Epithelial cell of esophagus (primary cell): ENCODE results near the gene FLVCR1.
"Not testable (repeated sequence)": the region's sequence is repeated elsewhere in the genome, so short reads cannot be mapped to it uniquely, and the experiment has no call there.

ENCODE experiments used
- DNase-seq: peaks from one replicate; pipeline ENCODE4 v3.0.0; 2010; ENCODE audit warnings: low read depth
- H3K4me3 ChIP-seq: 2 replicates; pipeline ENCODE4 v1.5.1; 2011; ENCODE audit warnings: mild to moderate bottlenecking, low read length, control low read depth
- TF ChIP-seq, protein P1 (sequence below): IDR thresholded peaks from 2 replicates; pipeline ENCODE4 v1.5.1; 2011; ENCODE audit warnings: low read depth, mild to moderate bottlenecking, low read length, control low read depth, inconsistent platforms; ENCODE audit not compliant: insufficient read depth; ENCODE audit errors: missing control alignments

Gene FLVCR1

DNA sequence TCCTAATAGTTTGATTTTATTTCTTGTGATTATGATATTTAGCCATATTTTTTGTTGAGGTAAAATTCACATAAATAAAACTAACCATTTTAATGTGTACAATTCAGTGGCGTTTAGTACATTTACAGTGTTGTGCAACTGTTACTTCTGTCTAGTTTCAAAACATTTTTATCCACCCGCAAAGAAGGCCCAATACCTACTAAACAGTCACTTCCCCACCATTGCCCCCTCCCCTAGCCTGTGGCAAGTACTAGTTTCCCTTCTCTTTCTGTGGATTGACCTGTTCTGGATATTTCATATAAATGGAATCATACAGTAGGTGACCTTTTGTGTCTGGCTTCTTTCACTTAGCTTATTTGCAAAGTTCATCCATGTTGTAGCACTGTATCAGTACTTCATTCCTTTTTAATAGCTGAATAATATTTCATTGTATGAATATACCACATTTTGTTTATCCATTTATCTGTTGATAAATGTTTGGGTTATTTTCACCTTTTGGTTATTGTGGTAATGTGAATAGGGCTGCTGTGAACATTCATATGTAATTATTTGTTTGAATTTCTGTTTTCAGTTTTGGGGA lies 4.1 kb downstream of the FLVCR1 start:
- TF ChIP-seq, protein P1, sequence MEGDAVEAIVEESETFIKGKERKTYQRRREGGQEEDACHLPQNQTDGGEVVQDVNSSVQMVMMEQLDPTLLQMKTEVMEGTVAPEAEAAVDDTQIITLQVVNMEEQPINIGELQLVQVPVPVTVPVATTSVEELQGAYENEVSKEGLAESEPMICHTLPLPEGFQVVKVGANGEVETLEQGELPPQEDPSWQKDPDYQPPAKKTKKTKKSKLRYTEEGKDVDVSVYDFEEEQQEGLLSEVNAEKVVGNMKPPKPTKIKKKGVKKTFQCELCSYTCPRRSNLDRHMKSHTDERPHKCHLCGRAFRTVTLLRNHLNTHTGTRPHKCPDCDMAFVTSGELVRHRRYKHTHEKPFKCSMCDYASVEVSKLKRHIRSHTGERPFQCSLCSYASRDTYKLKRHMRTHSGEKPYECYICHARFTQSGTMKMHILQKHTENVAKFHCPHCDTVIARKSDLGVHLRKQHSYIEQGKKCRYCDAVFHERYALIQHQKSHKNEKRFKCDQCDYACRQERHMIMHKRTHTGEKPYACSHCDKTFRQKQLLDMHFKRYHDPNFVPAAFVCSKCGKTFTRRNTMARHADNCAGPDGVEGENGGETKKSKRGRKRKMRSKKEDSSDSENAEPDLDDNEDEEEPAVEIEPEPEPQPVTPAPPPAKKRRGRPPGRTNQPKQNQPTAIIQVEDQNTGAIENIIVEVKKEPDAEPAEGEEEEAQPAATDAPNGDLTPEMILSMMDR, result no peak
- H3K4me3 ChIP-seq, result no peak overlapping the region
- DNase-seq, result no peak

DNA sequence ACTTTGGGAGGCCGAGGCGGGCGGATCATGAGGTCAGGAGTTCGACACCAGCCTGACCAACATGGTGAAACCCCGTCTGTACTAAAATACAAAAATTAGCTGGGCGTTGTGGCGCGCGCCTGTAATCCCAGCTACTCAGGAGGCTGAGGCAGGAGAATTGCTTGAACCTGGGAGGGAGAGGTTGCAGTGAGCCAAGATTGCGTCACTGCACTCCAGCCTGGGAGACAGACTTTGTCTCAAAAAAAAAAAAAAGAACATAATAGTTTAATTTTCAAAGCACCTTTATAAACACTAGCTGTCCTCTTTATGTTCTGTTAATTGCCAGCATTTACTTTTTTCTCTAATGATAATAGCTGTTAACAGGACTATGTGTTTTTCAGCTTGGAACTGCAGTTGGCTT lies 5.3 kb downstream of the FLVCR1 start:
- H3K4me3 ChIP-seq, DNase-seq: not testable (repeated sequence)

GRCh38 chr1:212864201-212864600 lies 6.1 kb downstream of the FLVCR1 start:
- TF ChIP-seq, protein P1, result no peak
- DNase-seq, result no peak
- H3K4me3 ChIP-seq, result no peak overlapping the region

GRCh38 chr1:212867192-212867591 lies 9.1 kb downstream of the FLVCR1 start:
- H3K4me3 ChIP-seq, result no peak overlapping the region
- TF ChIP-seq, protein P1, result no peak
- no peak for DNase-seq

DNA sequence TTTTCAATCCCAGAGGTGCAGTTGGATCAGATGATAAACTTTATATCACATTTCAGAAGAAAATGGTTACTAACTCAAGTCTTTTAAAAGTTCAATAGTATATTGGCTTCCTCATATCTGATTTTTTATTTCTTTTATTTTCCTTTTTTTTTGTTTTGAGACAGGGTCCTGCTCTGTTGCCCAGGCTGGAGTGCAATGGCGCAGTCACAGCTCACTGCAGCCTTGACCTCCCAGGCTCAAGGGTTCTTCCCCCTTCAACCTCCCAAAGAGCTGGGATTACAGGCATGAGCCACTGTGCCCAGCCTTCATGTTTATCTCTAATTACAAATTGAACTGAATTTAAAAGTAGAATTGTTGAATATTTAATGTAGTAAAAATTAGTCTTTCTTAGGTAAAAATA lies 13.9 kb downstream of the FLVCR1 start:
- H3K4me3 ChIP-seq, result no peak overlapping the region
- DNase-seq, result no peak
- TF ChIP-seq, protein P1, result no peak

- DNase-seq, result no peak
- TF ChIP-seq, protein P1, result no peak
- no peak overlapping the region for H3K4me3 ChIP-seq
Observed at GRCh38 chr1:212873518-212873917, 15.4 kb downstream of the FLVCR1 start.

DNA sequence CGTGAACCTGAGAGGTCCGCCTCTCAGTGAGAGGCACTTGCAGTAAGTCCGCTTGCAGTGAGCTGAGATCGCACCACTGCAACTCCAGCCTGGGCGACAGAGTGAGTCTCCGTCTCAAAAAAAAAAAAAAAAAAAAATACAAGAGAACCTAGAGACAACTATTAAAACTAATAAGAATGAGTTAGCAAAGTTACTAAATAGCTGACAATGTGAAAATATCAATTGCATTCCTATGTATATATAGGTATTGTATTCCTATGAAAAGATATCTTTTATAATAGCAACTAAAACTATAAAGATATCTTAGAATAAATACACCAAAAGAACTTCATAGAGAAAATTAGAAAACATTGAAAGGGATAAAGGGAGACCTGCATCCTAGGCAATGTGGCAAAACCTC lies 20.3 kb downstream of the FLVCR1 start:
- no peak for DNase-seq
- TF ChIP-seq, protein P1, result no peak
- no peak overlapping the region for H3K4me3 ChIP-seq
